ENCODE results near the gene TGIF2.

Gene TGIF2

DNA sequence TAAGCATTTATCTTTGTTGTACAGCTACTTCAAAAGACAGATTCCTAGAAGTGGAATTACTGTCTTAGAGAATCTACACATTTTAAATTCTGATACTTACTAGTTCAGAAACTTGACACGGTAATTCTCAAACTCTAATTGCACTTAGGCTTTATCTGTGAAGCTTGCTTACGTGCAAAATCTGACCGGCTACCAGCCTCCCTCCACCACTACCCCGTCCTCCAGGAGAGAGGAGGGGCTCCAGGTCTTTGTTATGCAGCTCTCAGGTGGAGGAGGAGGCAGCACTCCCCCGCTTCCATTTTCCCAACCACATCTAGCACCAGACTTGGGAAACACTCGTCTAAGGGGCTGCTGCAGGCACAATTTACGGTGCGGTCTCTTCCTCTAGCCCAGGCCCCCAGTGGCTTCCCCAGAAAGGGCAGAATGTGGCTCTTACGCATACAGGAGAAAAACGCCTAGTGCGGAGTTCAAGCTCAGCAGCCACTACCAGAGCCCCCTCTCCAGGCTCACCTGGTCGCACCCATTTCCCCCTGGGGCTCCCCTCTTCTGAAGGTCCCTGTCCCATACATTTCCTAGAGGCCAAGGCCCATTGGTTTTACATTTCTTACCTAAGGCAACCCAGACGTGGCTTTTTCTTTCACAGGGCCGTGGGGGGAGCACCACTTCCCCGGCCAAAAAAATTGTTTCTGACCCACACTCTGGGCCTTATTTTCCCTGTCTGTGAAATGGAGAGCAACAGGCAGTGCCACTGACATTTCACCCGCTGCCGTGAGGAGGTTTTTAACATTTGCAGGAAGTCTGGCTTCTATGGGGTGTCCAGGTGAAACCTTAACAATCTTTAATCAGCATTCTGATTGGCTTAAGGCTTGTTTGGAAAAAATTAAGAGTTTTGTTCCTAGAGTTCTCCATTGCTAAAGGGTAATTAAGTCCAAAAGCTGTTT lies 1.6 kb upstream of the TGIF2 start:
- Histone ChIP-seq H3K9me3 (ENCODE audit: control insufficient read depth, insufficient read depth, low read depth, low read length) (no peaks in the 10 kb centered on the region), H3K27ac (ENCODE audit: extremely low read depth, low read depth, low read length) (no peak overlapping the region), H3K36me3 (ENCODE audit: control insufficient read depth in 2 of 2, insufficient read depth in 1 of 2, low read length in 2 of 2) (no peaks in the 10 kb centered on the region; a peak in 1 of 3 replicates), H3K4me3 (ENCODE audit: low read depth, low read length) (no peak overlapping the region), H3K4me1 (ENCODE audit: control insufficient read depth, insufficient read depth, low read length) (peaks cover 4% of the 10 kb centered on the region; the same call in 1 of the 2 replicates)
- CTCF ChIA-PET: interaction anchor here (1.0 to 4.4 kb wide), 2 partner anchors 13 to 34 kb away, joined by 4 to 18 read pairs; partner anchors contain the start of gene RAB5IF
- POLR2A ChIA-PET: interaction anchor here (3.1 kb wide), 1 partner anchor 33 kb away, joined by 26 read pairs; the partner anchor contains the start of gene RAB5IF
- TF ChIP-seq, protein P1, sequence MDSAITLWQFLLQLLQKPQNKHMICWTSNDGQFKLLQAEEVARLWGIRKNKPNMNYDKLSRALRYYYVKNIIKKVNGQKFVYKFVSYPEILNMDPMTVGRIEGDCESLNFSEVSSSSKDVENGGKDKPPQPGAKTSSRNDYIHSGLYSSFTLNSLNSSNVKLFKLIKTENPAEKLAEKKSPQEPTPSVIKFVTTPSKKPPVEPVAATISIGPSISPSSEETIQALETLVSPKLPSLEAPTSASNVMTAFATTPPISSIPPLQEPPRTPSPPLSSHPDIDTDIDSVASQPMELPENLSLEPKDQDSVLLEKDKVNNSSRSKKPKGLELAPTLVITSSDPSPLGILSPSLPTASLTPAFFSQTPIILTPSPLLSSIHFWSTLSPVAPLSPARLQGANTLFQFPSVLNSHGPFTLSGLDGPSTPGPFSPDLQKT (IDR thresholded peaks at IDR 0.05; ENCODE audit: borderline replicate concordance, low read depth, low read length): no peak
- no peak for TF ChIP-seq ZNF501 (tag by site-specific recombination; IDR thresholded peaks at IDR 0.05)
- no peak for TF ChIP-seq ZNF394 (tag by site-specific recombination; IDR thresholded peaks at IDR 0.05; ENCODE audit: borderline replicate concordance)
- TF ChIP-seq ZFP69B (tag by site-specific recombination; IDR thresholded peaks at IDR 0.05): no peak
- no peak for TF ChIP-seq ZNF266 (tag by site-specific recombination; IDR thresholded peaks at IDR 0.05; ENCODE audit: low read depth)
- no peak; the same call in 1 of the 2 replicates for TF ChIP-seq ZNF561 (tag by site-specific recombination; IDR thresholded peaks at IDR 0.05; ENCODE audit: borderline replicate concordance)
- TF ChIP-seq ZNF169 (tag by site-specific recombination; IDR thresholded peaks at IDR 0.05): no peak
- TF ChIP-seq ZSCAN30 (tag by site-specific recombination; IDR thresholded peaks at IDR 0.05): no peak
- TF ChIP-seq OVOL3 (tag by site-specific recombination; IDR thresholded peaks at IDR 0.05): no peak
- no peak for TF ChIP-seq ZNF747 (tag by site-specific recombination; IDR thresholded peaks at IDR 0.05)
- TF ChIP-seq ZNF426 (tag by site-specific recombination; IDR thresholded peaks at IDR 0.05): no peak
- peak; percentile 14; the same call in 1 of the 2 replicates for TF ChIP-seq EGR2 (tag by site-specific recombination; IDR thresholded peaks at IDR 0.05; ENCODE audit: low read depth)
- TF ChIP-seq ZNF600 (tag by site-specific recombination; IDR thresholded peaks at IDR 0.05): peak; percentile 46; the same call in 1 of the 2 replicates
- TF ChIP-seq, protein P2, sequence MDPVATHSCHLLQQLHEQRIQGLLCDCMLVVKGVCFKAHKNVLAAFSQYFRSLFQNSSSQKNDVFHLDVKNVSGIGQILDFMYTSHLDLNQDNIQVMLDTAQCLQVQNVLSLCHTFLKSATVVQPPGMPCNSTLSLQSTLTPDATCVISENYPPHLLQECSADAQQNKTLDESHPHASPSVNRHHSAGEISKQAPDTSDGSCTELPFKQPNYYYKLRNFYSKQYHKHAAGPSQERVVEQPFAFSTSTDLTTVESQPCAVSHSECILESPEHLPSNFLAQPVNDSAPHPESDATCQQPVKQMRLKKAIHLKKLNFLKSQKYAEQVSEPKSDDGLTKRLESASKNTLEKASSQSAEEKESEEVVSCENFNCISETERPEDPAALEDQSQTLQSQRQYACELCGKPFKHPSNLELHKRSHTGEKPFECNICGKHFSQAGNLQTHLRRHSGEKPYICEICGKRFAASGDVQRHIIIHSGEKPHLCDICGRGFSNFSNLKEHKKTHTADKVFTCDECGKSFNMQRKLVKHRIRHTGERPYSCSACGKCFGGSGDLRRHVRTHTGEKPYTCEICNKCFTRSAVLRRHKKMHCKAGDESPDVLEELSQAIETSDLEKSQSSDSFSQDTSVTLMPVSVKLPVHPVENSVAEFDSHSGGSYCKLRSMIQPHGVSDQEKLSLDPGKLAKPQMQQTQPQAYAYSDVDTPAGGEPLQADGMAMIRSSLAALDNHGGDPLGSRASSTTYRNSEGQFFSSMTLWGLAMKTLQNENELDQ (tag by site-specific recombination; IDR thresholded peaks at IDR 0.05; ENCODE audit: low read depth): no peak
- TF ChIP-seq, protein P3, sequence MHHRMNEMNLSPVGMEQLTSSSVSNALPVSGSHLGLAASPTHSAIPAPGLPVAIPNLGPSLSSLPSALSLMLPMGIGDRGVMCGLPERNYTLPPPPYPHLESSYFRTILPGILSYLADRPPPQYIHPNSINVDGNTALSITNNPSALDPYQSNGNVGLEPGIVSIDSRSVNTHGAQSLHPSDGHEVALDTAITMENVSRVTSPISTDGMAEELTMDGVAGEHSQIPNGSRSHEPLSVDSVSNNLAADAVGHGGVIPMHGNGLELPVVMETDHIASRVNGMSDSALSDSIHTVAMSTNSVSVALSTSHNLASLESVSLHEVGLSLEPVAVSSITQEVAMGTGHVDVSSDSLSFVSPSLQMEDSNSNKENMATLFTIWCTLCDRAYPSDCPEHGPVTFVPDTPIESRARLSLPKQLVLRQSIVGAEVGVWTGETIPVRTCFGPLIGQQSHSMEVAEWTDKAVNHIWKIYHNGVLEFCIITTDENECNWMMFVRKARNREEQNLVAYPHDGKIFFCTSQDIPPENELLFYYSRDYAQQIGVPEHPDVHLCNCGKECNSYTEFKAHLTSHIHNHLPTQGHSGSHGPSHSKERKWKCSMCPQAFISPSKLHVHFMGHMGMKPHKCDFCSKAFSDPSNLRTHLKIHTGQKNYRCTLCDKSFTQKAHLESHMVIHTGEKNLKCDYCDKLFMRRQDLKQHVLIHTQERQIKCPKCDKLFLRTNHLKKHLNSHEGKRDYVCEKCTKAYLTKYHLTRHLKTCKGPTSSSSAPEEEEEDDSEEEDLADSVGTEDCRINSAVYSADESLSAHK (tag by site-specific recombination; IDR thresholded peaks at IDR 0.05): peak; percentile 45; the same call in 1 of the 2 replicates
- peak; percentile 21; the same call in 1 of the 2 replicates for TF ChIP-seq WT1 (tag by site-specific recombination; IDR thresholded peaks at IDR 0.05)
- TF ChIP-seq, protein P4, sequence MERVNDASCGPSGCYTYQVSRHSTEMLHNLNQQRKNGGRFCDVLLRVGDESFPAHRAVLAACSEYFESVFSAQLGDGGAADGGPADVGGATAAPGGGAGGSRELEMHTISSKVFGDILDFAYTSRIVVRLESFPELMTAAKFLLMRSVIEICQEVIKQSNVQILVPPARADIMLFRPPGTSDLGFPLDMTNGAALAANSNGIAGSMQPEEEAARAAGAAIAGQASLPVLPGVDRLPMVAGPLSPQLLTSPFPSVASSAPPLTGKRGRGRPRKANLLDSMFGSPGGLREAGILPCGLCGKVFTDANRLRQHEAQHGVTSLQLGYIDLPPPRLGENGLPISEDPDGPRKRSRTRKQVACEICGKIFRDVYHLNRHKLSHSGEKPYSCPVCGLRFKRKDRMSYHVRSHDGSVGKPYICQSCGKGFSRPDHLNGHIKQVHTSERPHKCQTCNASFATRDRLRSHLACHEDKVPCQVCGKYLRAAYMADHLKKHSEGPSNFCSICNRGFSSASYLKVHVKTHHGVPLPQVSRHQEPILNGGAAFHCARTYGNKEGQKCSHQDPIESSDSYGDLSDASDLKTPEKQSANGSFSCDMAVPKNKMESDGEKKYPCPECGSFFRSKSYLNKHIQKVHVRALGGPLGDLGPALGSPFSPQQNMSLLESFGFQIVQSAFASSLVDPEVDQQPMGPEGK (tag by site-specific recombination; IDR thresholded peaks at IDR 0.05): no peak
- no peak for TF ChIP-seq ZNF514 (tag by site-specific recombination; IDR thresholded peaks at IDR 0.05)
- TF ChIP-seq, protein P5, sequence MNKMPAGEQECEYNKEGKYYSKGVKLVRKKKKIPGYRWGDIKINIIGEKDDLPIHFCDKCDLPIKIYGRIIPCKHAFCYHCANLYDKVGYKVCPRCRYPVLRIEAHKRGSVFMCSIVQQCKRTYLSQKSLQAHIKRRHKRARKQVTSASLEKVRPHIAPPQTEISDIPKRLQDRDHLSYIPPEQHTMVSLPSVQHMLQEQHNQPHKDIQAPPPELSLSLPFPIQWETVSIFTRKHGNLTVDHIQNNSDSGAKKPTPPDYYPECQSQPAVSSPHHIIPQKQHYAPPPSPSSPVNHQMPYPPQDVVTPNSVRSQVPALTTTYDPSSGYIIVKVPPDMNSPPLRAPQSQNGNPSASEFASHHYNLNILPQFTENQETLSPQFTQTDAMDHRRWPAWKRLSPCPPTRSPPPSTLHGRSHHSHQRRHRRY (tag by site-specific recombination; IDR thresholded peaks at IDR 0.05): no peak
- no peak for TF ChIP-seq ZNF621 (tag by site-specific recombination; IDR thresholded peaks at IDR 0.05)
- TF ChIP-seq ZNF2 (tag by site-specific recombination; IDR thresholded peaks at IDR 0.05): no peak
- TF ChIP-seq, protein P6, sequence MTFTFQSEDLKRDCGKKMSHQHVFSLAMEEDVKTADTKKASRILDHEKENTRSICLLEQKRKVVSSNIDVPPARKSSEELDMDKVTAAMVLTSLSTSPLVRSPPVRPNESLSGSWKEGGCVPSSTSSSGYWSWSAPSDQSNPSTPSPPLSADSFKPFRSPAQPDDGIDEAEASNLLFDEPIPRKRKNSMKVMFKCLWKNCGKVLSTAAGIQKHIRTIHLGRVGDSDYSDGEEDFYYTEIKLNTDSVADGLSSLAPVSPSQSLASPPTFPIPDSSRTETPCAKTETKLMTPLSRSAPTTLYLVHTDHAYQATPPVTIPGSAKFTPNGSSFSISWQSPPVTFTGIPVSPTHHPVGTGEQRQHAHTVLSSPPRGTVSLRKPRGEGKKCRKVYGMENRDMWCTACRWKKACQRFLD (tag by site-specific recombination; IDR thresholded peaks at IDR 0.05): no peak
- no peak for TF ChIP-seq OSR2 (tag by site-specific recombination; IDR thresholded peaks at IDR 0.05)
- no peak for TF ChIP-seq ZNF37A (tag by site-specific recombination; IDR thresholded peaks at IDR 0.05)
- no peak for TF ChIP-seq KLF16 (tag by site-specific recombination; IDR thresholded peaks at IDR 0.05)
- no peak for TF ChIP-seq REPIN1 (tag by site-specific recombination; IDR thresholded peaks at IDR 0.05; ENCODE audit: low read depth)
- TF ChIP-seq SCRT2 (tag by site-specific recombination; IDR thresholded peaks at IDR 0.05): peak; percentile 56; the same call in 1 of the 2 replicates
